GM12865 (cell line): ENCODE data around the gene PPP1R27.

Experiments
- DNase-seq: peaks from one replicate; pipeline ENCODE4 v3.0.0; 2010; ENCODE audit warnings: low read depth
- H3K4me3 ChIP-seq: 2 replicates; pipeline ENCODE4 v1.5.1; 2011; ENCODE audit warnings: mild to moderate bottlenecking, low read depth, low read length, control low read depth
- CTCF ChIP-seq: IDR thresholded peaks from 2 replicates; pipeline ENCODE4 v1.5.1; 2011; ENCODE audit warnings: low read length, control low read depth, low read depth, inconsistent platforms; ENCODE audit not compliant: insufficient read depth; ENCODE audit errors: missing control alignments

Gene PPP1R27

GRCh38 chr17:81867170-81867990 is 32.5 kb upstream of the PPP1R27 start:
- H3K4me3 ChIP-seq = no peak overlapping the region
- peak; percentile 64 for DNase-seq
- no peak for TF ChIP-seq CTCF

GRCh38 chr17:81866440-81867169 is 31.8 kb upstream of the PPP1R27 start:
- no peak for DNase-seq
- TF ChIP-seq CTCF = no peak
- H3K4me3 ChIP-seq = no peak overlapping the region

GRCh38 chr17:81865733-81866439 is 31.0 kb upstream of the PPP1R27 start:
- H3K4me3 ChIP-seq = no peak overlapping the region
- no peak for TF ChIP-seq CTCF
- no peak for DNase-seq

- no peak for TF ChIP-seq CTCF
- DNase-seq = no peak
Observed at GRCh38 chr17:81865358-81865732, 30.5 kb upstream of the PPP1R27 start.

GRCh38 chr17:81863833-81864768 is 29.3 kb upstream of the PPP1R27 start:
- DNase-seq = no peak
- TF ChIP-seq CTCF = no peak
- H3K4me3 ChIP-seq = no peak overlapping the region

More at GRCh38 chr17:81865358-81865732, 30.5 kb upstream of the PPP1R27 start:
- no peak overlapping the region for H3K4me3 ChIP-seq

- TF ChIP-seq CTCF = no peak
- DNase-seq = no peak
- H3K4me3 ChIP-seq = no peak overlapping the region
Observed at GRCh38 chr17:81863123-81863675, 28.3 kb upstream of the PPP1R27 start.
